Measurements from ENCODE around the gene MAFG. TPM values are rescaled to one million over a fixed set of nuclear protein-coding genes. Genes with fewer than 3 reads are reported as not detected.

The MAFG gene
- total RNA-seq, 1 experiment from 2014 or later: 29.8 TPM

DNA sequence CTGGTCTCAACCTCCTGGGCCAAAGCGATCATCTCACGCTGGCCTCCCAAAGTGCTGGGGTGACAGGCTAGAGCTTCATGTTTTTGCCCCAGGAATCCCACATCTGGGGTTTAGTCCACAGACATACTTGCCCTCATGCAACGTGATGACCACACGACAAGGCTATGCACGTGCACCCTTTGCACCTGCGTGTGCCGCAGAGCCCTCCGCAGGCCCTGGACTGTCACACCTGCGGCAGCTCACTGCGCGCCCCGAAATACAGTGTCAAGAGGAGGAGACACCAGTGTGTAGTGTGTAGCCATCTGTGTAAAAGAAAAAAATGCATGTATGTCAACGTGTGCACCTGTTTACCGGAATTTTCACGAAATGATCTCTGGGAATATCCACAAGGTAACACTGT, 23.0 kb upstream of the MAFG start (continued):
- TF ChIP-seq, protein P1, sequence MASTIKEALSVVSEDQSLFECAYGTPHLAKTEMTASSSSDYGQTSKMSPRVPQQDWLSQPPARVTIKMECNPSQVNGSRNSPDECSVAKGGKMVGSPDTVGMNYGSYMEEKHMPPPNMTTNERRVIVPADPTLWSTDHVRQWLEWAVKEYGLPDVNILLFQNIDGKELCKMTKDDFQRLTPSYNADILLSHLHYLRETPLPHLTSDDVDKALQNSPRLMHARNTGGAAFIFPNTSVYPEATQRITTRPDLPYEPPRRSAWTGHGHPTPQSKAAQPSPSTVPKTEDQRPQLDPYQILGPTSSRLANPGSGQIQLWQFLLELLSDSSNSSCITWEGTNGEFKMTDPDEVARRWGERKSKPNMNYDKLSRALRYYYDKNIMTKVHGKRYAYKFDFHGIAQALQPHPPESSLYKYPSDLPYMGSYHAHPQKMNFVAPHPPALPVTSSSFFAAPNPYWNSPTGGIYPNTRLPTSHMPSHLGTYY (CRISPR knock-in tag; IDR thresholded peaks at IDR 0.05): no peak
- TF ChIP-seq, protein P2, sequence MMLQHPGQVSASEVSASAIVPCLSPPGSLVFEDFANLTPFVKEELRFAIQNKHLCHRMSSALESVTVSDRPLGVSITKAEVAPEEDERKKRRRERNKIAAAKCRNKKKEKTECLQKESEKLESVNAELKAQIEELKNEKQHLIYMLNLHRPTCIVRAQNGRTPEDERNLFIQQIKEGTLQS (CRISPR knock-in tag; conservative IDR thresholded peaks at IDR 0.05): no peak
- TF ChIP-seq CBFB (CRISPR knock-in tag; IDR thresholded peaks at IDR 0.05; ENCODE audit: low read depth) (no peak), JAZF1 (CRISPR knock-in tag; IDR thresholded peaks at IDR 0.05) (no peak)

DNA sequence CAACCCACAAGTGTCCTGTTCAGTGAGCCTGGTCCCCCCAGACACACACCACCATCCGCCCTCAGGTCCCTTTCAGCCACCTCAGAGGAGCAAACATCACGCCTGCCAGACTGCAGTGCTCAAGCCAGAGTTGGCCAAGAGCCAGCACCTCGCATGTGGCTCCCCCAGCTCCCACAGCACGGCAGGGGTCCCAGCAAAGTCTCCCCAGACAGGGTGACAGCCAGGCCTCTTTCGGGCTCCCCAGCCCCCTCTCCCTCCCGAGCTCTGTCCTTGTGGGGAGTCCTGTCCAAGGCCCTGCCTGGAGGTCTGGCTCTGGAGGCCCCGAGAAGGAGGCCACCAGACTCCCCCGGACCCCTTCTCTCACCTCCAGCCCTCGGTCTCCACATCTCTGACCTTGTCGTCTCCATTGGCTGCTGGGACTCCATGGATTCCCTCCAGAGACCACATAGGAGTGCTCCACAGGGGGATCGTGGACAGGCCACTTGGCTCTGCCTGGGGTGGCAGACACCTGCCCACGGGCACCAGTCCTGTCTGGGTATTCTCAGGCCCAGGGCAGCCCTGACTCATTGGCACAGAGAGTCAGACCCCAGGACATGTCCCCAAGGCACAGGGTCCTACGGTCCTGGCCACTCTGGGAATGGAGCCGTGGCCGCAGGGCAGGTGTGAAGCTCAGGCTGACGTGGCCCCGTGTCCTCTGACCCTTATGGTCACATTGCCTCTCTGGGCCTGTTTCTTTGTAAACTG, 21.3 kb upstream of the MAFG start:
- no peak overlapping the region for H3K27ac Mint-ChIP-seq
- ATAC-seq (no peak), DNase-seq (ENCODE audit: low spot score) (no peak)
- TF ChIP-seq, protein P3, sequence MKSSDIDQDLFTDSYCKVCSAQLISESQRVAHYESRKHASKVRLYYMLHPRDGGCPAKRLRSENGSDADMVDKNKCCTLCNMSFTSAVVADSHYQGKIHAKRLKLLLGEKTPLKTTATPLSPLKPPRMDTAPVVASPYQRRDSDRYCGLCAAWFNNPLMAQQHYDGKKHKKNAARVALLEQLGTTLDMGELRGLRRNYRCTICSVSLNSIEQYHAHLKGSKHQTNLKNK (CRISPR knock-in tag; IDR thresholded peaks at IDR 0.05): no peak
- TF ChIP-seq MYBL2 (CRISPR knock-in tag; IDR thresholded peaks at IDR 0.05) (no peak), GRHL2 (CRISPR knock-in tag; IDR thresholded peaks at IDR 0.05; ENCODE audit: insufficient replicate concordance, severe bottlenecking) (no peak)
- H3K36me3 Mint-ChIP-seq: no peaks in the 10 kb centered on the region
- H3K4me3 Mint-ChIP-seq: no peak overlapping the region
- no peaks in the 10 kb centered on the region for H3K9me3 Mint-ChIP-seq
- ChIA-PET POLR2A (no interaction called here), CTCF (no interaction called here)
- peaks cover 4% of the 10 kb centered on the region; the same call in 1 of the 2 replicates for H3K27me3 Mint-ChIP-seq (ENCODE audit: low read depth)
- H3K4me1 Mint-ChIP-seq: no peaks in the 10 kb centered on the region

DNA sequence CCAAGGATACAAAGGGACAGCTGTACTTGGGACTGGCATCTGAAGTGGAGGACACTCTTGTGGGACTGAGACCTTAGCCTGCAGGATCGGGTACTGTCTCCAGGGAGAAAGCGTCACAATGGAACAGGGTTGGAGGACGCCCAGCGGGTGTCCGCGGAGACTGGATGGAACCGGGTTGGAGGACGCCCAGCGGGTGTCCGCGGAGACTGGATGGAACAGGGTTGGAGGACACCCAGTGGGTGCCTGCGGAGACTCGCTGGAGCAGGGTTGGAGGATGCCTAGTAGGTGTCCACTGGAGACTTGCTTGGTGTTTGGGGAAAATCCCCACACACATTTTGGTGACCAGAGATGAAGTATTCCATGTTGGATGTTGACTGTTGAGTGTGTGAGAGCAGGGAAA, 19.7 kb upstream of the MAFG start, which contains the start of gene MYADML2:
TSS of gene MYADML2 (minus strand) at position 45 of the 400 bp plus-strand sequence. CDS start 5,492 bp downstream, outside the sequence.
- ATAC-seq: no peak
- TF ChIP-seq, protein P4, sequence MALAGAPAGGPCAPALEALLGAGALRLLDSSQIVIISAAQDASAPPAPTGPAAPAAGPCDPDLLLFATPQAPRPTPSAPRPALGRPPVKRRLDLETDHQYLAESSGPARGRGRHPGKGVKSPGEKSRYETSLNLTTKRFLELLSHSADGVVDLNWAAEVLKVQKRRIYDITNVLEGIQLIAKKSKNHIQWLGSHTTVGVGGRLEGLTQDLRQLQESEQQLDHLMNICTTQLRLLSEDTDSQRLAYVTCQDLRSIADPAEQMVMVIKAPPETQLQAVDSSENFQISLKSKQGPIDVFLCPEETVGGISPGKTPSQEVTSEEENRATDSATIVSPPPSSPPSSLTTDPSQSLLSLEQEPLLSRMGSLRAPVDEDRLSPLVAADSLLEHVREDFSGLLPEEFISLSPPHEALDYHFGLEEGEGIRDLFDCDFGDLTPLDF (CRISPR knock-in tag; IDR thresholded peaks at IDR 0.05): no peak
- TF ChIP-seq SOX15 (CRISPR knock-in tag; IDR thresholded peaks at IDR 0.05) (no peak), ZNF396 (CRISPR knock-in tag; IDR thresholded peaks at IDR 0.05; ENCODE audit: borderline replicate concordance) (no peak), ZBTB21 (CRISPR knock-in tag; IDR thresholded peaks at IDR 0.05; ENCODE audit: borderline replicate concordance) (no peak), CREB1 (CRISPR knock-in tag; IDR thresholded peaks at IDR 0.05) (no peak), NFE2L1 (CRISPR knock-in tag; IDR thresholded peaks at IDR 0.05) (no peak)
- TF ChIP-seq, protein P5, sequence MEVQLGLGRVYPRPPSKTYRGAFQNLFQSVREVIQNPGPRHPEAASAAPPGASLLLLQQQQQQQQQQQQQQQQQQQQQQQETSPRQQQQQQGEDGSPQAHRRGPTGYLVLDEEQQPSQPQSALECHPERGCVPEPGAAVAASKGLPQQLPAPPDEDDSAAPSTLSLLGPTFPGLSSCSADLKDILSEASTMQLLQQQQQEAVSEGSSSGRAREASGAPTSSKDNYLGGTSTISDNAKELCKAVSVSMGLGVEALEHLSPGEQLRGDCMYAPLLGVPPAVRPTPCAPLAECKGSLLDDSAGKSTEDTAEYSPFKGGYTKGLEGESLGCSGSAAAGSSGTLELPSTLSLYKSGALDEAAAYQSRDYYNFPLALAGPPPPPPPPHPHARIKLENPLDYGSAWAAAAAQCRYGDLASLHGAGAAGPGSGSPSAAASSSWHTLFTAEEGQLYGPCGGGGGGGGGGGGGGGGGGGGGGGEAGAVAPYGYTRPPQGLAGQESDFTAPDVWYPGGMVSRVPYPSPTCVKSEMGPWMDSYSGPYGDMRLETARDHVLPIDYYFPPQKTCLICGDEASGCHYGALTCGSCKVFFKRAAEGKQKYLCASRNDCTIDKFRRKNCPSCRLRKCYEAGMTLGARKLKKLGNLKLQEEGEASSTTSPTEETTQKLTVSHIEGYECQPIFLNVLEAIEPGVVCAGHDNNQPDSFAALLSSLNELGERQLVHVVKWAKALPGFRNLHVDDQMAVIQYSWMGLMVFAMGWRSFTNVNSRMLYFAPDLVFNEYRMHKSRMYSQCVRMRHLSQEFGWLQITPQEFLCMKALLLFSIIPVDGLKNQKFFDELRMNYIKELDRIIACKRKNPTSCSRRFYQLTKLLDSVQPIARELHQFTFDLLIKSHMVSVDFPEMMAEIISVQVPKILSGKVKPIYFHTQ (CRISPR knock-in tag; IDR thresholded peaks at IDR 0.05): no peak
- TF ChIP-seq, protein P6, sequence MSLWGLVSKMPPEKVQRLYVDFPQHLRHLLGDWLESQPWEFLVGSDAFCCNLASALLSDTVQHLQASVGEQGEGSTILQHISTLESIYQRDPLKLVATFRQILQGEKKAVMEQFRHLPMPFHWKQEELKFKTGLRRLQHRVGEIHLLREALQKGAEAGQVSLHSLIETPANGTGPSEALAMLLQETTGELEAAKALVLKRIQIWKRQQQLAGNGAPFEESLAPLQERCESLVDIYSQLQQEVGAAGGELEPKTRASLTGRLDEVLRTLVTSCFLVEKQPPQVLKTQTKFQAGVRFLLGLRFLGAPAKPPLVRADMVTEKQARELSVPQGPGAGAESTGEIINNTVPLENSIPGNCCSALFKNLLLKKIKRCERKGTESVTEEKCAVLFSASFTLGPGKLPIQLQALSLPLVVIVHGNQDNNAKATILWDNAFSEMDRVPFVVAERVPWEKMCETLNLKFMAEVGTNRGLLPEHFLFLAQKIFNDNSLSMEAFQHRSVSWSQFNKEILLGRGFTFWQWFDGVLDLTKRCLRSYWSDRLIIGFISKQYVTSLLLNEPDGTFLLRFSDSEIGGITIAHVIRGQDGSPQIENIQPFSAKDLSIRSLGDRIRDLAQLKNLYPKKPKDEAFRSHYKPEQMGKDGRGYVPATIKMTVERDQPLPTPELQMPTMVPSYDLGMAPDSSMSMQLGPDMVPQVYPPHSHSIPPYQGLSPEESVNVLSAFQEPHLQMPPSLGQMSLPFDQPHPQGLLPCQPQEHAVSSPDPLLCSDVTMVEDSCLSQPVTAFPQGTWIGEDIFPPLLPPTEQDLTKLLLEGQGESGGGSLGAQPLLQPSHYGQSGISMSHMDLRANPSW (CRISPR knock-in tag; conservative IDR thresholded peaks at IDR 0.05; ENCODE audit: low read depth): no peak
- no peaks in the 10 kb centered on the region for H3K9me3 Mint-ChIP-seq
- H3K4me3 Mint-ChIP-seq: no peak within 1 kb of the TSS
- H3K36me3 Mint-ChIP-seq: no peaks in the 10 kb centered on the region
- peak within 1 kb of the TSS; percentile 15; the same call in 1 of the 2 replicates for H3K27ac Mint-ChIP-seq
- no peak for DNase-seq (ENCODE audit: low spot score)
- peaks cover 4% of the 10 kb centered on the region; the same call in 1 of the 2 replicates for H3K4me1 Mint-ChIP-seq
- peaks cover 14% of the 10 kb centered on the region for H3K27me3 Mint-ChIP-seq (ENCODE audit: low read depth)
- POLR2A ChIA-PET: no interaction called here
- CTCF ChIA-PET: no interaction called here

Data from WTC11 (cell line).